Cortex of kidney (tissue), 1 donor: ENCODE data around the gene TMEM115.

Source experiments
- DNase-seq: peaks from one replicate; lab custom pipeline; 2025; lab: John Stamatoyannopoulos, UW

The TMEM115 gene

DNA sequence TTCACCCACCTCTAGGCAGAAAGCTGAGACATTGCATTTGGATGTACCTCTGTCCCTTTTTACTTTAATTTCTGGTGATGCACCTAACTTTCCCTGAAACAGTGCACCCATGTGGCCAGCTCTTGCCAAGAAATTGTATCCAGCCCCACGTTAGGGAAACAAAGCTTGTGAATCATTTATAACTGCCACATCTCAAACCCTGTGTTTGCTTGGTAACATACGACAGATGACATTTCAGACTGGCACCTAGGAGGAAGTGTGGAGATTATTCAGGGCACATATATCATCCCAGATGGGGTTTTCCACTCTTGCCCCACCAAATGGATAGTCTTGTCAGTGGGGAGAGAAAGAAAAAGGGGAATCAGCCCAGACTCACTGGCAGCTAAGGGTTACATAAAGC lies 6.5 kb downstream of the TMEM115 start:
- no peak for DNase-seq

DNA sequence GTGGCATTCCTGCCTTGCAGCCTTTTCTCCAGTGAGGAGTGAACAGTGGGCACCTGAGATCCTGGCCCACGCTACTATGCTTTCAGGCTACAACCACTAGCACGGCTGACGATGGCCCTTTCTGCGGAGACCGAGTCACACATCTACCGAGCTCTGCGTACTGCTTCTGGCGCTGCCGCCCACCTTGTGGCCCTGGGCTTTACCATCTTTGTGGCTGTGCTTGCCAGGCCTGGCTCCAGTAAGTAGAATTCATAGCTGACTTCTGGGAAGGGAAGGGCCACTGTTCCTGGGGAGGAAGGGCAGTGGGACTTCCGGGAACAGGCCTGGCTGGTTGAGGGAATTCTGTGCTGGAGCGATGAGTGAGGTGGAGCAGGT lies 8.0 kb downstream of the TMEM115 start:
- no peak for DNase-seq

DNA sequence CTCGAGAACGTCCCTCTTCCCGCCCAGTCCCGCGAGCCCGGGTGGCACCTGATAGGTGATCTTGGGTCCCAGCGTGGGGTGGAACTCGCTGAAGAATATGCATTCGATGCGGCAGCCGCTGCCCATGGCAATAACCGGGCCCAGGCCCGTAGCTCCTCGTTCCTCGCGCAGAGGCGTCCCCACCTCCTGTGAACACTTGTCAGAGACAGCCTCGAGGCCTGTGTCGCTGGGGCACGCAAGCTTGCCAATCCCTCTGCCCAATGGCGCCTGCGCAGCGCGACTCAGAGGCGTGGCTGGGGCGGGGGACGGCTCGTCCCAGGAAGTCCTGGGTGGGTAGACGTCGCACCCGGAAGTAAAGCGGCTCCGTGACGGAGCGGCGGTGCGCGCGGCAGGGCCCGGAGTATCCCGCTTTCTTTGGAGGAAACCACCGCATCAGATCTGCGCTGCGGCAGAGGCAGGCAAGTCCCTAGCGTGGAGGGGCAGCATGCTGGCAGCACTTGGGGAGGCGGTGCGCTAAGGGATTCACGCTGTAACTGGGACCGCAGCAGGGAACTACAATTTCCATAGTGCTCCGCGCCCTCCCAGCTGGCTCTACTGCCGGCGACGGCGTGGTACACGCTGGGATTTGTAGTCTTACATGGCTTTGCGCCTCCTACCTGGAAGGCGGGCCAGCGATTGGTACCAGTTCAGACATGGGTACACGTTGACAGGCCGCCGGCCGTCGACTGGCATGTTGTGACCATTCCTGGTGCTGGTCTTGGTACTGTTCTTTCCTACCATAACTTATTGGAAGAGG lies 8.6 kb downstream of the TMEM115 start, which contains the start of the genes CYB561D2 and NPRL2:
Gene CYB561D2 (plus strand): TSS at position 336 of the 796 bp plus-strand sequence. CDS start 572 bp downstream, outside the sequence.
Gene NPRL2 (minus strand): TSS at position 249 of the 796 bp plus-strand sequence. CDS start 123 bp downstream, at position 126.
- DNase-seq: peak; percentile 65

DNA sequence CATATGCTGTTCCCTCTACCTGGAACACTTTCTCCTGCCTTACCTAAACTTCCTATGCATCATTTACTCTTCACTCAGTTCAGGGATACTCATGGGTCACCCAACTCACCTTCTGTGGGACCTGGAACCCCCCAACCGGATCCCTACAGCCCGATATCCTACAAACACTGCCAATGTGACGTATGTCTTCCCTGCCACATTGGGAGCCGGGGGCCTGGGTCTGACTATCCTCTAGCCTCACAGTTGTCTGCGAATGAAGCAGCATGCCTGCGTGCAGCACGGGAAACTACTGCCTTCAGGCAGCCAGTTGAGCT lies 9.2 kb downstream of the TMEM115 start:
- DNase-seq: no peak

DNA sequence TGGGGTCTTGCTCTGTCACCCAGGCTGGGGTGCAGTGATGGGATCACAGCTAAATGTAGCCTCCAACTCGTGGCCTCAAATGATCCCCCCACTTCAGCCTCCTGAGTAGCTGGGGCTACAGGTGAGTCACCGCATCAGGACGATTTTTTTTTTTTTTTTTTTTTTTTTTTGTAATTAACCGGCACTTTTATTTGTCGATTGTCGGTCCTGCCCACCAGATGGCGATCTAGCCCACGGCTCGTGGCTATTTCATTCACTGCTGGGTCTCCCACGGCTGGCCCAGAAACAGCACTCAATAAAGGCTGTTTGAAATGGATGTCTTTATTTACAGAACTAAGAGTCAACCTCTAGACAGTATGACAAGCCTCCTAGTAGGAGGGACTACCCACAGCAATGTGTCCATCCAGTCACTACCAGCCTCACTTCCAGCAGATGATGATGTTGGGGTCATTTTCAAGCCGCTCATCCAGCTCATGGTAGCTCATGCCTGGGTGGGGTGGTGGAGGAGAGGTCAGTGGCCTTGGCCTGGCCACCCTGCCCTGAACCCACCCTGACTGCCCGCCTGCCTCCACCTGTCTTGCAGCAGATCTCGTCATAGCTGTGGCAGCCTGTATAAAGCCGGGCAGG lies 12.0 kb downstream of the TMEM115 start:
- no peak for DNase-seq

DNA sequence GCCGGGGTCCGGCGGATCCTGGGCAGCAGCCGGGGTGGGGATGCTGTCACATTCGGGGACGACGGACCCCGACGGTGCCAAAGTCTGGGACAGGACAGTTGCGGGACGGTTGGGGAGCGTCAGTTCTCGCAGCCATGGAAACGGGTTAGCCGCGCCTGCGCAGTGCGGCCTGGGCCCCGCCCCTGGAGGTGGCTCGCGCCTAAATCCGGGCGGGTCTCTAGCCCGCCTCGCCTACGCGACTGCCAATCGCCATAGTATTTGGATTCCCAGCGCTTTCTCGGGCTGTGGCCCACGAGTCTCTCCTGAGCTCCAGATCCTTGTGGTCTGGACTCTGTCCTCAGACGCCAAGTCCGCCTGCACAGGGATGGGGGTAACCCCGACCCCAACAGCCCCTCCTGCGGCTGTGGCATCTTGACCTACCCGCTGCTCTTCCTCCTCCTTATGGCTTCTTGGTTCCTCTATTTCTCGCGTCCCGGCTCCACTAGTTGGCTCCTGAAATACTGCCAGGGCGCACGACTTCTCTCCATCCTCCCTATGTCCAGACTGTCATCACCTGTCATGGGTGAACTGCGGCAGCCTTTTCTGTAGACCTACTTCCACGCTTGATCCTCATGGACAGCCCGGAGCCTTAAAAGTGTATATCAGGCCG lies 13.6 kb downstream of the TMEM115 start, which contains the start of gene ZMYND10:
Gene ZMYND10 (minus strand): TSS at position 147 of the 649 bp plus-strand sequence. CDS start 153 bp downstream, outside the sequence.
- DNase-seq: no peak

DNA sequence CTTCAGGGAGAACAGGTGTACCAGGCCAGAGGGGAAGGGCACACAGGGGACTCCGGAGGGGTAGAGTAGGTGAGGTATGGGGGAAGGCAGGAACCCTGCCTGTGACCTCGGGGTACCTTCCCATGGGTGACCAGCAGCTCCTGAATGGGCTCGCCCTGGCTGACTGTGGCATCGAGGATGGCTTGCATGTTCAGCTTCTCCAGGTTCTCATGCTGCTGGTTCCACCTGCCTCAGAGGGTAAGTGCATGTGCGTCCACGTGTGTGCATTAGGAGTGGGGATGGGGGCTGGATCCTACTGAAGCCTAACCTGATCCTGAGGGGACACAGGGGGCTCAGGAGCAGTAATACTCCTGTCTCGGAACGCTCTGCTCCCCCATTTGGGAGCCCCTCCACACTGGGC lies 14.3 kb downstream of the TMEM115 start:
- DNase-seq: no peak

DNA sequence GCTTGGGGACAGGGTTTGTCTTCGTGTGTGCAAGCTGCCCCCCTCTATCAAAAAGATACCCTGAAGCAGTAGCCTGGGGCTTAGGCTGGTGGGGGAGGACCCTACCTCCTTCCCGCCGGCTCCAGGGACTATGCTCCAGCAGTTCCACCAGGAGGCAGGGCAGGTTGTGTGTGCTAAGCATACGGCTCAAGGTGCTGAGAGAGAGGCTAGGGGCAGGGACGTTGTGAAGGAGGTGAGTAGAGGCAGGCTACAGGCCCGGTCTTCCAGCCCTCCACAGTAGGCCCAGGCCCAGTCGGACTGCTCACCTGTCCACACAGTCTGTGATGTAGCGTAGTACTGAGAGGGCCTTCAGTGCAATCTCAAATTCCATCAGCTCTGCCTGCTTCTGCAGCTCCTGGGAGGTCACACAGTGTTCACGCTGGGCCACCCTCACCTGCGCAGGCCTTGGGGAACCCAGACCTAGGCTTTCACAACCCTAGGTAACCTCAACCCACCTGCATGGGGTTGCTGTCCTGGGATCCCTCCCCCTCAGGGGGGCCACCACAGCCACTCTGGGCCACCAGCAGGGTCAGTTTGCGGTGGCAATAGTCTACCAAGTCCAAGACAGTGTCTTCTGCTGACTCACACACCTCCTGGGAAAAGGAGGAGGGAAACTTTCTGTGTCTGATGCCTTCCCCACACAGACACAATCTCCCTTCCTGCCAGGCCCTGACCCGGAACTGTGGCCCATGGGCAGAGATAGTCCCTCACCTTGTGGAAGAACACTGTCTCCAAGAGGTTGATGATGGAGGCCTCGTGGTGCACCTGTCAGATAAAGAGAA lies 16.3 kb downstream of the TMEM115 start:
- DNase-seq: no peak

DNA sequence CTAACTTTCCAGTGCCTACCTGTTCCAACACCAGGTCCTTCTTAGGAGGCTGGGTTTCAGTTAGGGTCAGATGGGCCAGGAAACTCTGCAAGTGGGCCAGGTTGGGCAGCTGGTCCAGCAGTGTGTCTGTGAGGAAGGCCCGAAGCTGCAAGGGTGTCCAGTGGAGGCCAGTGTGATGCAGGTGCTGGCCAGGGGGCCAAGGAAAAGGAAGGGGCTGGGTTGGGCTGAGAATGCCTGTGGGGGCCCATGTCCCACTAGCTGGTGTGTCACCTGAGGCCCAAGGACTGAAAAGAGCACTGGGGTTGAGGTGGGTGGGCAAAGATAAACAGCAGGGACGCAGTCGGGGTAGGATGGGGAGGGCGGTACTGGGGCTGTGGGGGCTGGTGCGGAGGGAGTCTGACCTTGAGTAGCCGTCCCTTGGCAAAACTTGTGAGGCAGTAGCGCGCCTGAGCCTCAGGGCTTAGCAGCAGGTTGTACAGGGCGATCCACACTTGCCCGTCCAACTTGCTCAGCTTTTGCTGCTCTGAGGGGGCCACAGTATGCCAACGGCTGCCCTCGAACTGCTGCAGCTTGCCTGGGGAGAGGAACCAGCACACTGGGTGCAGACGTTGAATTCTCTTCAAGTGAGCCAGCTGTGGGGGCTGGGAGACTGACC lies 17.2 kb downstream of the TMEM115 start:
- DNase-seq: no peak

DNA sequence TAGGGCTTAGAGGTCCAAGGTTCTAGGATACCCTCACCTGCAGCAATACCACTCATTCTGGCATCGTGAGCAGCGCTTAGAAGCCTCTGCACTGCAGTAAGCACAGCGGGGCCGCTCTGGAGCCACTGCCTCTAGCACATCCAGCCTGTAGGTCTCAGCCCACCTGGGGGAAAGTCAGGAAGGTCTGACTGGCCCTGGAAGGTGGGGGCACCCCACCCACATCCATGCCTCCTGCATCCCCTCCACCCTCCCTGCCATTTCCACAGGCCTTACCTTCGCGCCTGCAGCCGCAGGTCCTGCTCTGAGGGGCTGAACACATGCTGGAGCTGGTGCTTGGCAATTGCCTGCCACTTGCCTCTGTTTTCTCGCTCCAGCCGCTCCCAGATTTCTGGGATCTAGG lies 17.8 kb downstream of the TMEM115 start:
- no peak for DNase-seq

DNA sequence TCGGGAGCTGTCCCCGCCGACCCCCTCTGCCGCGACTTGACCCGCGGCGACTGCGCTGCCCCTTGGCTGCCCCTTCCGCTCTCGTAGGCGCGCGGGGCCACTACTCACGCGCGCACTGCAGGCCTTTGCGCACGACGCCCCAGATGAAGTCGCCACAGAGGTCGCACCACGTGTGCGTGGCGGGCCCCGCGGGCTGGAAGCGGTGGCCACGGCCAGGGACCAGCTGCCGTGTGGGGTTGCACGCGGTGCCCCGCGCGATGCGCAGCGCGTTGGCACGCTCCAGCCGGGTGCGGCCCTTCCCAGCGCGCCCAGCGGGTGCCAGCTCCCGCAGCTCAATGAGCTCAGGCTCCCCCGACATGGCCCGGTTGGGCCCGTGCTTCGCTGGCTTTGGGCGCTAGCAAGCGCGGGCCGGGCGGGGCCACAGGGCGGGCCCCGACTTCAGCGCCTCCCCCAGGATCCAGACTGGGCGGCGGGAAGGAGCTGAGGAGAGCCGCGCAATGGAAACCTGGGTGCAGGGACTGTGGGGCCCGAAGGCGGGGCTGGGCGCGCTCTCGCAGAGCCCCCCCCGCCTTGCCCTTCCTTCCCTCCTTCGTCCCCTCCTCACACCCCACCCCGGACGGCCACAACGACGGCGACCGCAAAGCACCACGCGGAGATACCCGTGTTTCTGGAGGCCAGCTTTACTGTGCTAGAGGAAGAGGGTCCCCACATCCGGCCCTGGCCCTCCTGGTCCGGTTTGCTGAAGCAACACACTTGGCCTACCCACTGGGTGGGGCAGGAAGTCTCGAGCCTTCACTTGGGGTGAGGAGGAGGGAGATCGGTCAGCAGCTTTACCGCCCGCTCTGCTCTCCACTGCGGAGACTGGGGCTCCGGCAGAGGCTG lies 18.6 kb downstream of the TMEM115 start, which contains the start of gene RASSF1:
Gene RASSF1 (minus strand): TSS at position 389 of the 882 bp plus-strand sequence. CDS start 31 bp downstream, at position 358.
- no peak for DNase-seq

DNA sequence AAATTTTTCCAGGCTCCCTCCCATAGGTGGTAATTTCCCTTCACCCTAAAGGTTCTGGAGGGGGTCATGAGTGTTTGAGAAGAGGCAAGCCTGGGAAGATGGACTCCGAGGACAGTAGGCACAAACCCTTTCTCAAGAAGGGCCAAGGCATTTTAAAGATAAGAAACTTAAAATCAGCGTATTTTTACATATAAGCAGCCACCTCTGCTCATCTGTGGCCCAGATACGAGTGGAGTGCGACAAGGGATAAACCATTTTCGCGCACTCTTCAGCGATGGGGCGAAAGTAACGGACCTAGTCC lies 19.2 kb downstream of the TMEM115 start:
- DNase-seq: no peak

DNA sequence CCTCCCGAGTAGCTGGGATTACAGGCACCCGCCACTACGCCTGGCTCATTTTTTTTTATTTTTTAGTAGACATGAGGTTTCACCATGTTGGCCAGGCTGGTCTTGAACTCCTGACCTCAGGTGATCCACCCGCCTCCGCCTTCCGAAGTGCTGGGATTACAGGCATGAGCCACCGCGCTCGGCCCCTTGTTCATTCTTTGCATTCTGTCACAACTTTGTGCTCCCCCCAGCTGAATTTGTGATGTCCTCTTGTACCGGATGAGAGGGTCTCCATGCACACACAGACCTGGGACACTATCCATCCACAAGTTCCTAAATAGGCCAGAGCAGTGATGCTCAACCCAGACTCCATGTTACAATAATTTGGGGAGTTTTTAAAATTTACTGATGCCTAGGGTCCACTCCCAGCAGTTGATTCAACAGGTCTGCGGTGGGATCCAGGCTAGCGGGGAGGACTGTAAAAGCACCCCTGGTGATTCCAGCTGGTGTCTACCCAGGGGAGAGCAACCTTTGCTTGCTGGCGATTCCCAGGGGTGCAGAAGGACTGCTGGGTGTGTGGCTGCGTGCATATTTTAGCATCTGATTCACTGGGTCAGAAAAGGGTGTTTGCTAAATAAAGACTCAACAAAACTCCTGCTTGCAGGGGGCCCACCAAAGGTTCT lies 19.7 kb downstream of the TMEM115 start:
- DNase-seq: no peak

DNA sequence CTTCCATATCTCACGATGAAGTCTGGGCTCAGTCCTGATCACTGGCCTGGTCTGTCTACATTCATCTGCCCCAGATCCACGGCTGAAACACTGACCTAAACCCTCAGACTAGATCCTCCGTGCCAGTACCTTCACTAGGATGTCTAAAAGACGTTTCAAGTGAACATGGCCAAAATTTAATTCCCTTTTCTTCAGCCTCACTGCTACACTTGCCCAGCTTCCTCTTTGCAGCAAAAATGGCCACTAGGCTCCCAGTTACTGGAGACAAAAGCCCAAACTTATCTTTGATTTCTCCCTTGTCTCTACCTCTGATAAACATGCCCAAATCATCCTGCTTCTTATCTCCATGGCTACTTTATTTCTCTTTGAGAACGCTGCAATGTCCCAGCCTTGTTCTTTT lies 20.4 kb downstream of the TMEM115 start:
- DNase-seq: no peak

DNA sequence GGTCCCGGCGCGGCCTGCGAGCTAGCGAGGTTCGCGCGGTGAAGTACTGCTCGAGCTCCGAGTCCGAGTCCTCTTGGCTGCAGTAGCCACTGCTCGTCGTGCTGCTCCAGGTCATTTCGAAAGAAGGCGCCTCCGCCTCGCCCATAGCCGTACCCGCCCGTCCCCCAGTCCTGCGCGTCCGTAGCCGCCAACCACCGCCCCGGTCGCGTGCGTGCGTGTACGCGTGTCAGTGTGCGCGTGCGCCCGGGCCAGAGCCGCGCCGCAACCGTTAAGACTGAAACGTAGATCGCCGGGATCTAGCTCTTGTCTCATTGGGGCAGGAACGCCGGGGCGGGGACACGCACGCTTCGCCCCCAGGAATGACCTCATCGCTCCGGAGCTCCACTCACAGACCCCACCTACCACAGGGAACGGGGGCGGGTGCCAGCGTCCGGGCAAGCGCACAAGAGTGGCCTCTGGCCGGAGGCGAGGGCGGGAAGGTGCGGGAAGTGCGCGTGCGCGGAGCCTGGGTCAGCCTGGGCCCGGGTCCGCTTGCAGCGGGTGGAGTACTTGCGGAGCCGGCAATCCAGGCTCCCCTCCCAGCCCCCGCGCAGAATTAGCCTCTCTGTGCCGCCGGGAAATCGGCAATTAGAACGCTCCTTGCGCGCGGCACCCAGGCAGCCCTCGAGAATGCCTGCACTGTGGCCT lies 22.0 kb downstream of the TMEM115 start:
- DNase-seq: peak; percentile 91

DNA sequence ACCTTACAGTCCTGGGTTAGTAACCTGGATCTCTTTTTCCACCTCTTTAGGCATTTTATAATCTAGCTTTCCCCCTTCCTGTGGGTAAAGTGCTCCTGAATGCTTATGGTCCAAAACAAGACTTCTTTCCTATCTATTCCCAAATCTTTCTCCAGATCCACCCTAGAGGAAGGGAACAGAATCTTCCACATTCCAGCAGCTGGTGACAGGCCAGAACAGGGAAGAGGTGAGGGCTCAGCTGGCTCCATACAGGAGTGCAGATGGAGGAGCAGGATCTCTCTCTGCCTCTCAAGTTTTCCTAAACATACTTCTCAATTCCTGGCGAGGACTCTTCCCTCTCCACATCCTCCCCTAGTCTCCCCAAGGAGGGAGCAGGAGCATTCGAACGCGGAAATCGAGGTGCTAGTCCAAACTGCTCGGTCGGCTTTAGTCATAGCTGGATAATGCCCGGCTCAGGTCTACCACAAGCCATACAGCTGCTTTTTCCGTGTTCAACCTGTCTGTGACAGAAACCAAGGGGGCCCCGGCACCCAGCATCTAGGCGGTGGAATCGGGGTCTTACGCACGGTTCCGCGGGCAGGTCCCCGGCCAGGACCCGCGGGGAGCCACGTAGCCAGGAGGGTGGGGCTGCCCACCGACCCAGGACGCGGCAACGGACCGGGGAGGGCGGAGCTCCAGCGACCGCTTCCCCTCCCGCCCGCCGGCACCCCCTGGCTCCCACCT lies 22.7 kb downstream of the TMEM115 start:
- DNase-seq: no peak

DNA sequence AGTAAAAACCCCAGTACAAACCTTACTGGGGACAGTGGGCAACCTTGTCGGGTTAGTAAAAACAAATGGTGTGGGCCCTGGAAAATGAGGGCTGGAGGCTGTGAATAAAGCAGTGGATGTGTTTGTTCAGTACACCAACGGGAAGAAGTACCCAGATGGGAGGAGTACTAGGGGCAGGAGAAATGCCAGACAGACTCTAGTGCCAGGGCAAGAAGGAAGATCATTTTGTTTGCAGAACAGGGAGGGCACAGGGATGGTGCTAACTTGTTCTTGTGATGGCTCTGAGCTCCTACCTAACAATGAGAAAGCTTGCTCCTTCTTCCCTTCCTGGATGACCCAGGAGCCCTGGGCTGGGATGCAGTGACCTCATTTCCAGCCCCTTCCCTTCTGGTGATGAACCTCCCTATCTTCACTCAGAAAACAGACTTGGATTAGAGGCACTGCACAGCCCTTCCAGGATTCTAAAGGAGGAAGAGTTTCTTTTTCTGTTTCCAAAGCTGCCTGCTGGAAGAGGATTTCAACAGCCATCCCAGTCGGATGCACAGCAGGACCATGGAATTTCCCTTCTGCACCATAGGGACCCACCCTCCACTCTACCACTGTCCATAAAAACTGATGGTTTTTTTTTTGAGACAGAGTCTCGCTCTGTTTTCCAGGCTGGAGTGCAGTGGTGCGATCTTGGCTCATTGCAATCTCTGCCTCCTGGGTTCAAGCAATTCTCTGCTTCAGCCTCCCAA lies 24.8 kb downstream of the TMEM115 start:
- DNase-seq: no peak

DNA sequence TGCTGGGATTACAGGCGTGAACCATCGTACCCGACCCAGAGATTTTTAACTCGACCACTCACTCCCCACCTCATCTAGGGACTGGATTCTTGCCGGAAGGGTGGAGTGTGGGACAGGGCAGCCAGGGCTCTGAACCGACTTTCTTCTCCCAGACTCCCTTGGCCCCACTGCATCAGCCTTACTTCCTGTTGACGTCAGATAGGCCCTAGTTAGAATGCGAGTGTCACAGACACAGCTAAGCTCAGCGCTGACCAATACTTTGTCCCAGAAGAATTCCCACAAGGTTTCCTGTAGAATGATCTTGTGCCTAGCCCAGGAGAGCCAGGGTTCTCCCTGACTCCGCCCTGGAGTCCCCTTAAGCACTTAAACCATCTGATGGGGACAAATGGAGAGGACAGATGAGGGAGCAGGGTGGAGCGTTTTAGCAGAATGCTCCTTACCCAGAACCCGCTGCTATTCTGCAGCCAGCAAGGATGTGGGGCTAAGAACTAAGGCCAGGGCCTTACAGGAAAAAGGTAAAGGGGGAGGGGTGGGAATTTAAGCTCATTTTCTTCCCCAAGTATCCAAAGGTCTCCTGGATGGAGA lies 25.5 kb downstream of the TMEM115 start:
- no peak for DNase-seq
